ENCODE results near the gene PARVG. TPM values are rescaled to one million over a fixed set of nuclear protein-coding genes. Genes with fewer than 3 reads are reported as not detected.

PARVG gene
- total and polyA plus RNA-seq, 2 of the 13 experiments (the other 11 are each of a cell fraction or from before 2014, with no cell fraction given) = not detected

- Histone ChIP-seq H3K4me2 (ENCODE audit: low read depth, low read length) (no peak overlapping the region), H3K79me2 (ENCODE audit: insufficient read depth, low read length) (no peaks in the 10 kb centered on the region), H3K27ac (ENCODE audit: extremely low read length, insufficient read depth, low read length) (no peak overlapping the region), H3K27me3 (ENCODE audit: control insufficient read depth in 1 of 2, insufficient read depth in 2 of 2, low read length in 2 of 2) (peaks cover 0 to 6% of the 10 kb centered on the region in 2 experiments; a peak in 1 of 5 replicates), H4K20me1 (ENCODE audit: insufficient read depth, low read length) (no peaks in the 10 kb centered on the region), H3K4me3 (replicated peaks in 1 of 3; ENCODE audit: insufficient read depth in 1 of 3, low read depth in 2 of 3, low read length in 3 of 3) (no peak overlapping the region), H3K4me1 (ENCODE audit: insufficient read depth, low read length) (no peaks in the 10 kb centered on the region), H3K9me3 (ENCODE audit: low read length) (no peaks in the 10 kb centered on the region), H3K9ac (ENCODE audit: insufficient read depth, low read depth, low read length) (no peak overlapping the region), H2AFZ (ENCODE audit: low read length) (no peak overlapping the region), H3K36me3 (replicated peaks in 1 of 2; ENCODE audit: control insufficient read depth in 1 of 2, insufficient read depth in 2 of 2, low read length in 2 of 2) (no peaks in the 10 kb centered on the region)
- ChIA-PET POLR2A (no interaction called here), CTCF (ENCODE audit: low intra/inter-chr PET ratio, low total read pairs) (no interaction called here)
- FAIRE-seq = no peak
- in situ Hi-C loops (cut with HindIII; ENCODE audit: extremely low pct_ligation_motif_present, low pct_unique_long_range_greater_than_20kb) = no loop called here
- no peak for TF ChIP-seq SALL2 (CRISPR knock-in tag; IDR thresholded peaks at IDR 0.05)
- TF ChIP-seq ZNF768 (CRISPR knock-in tag; IDR thresholded peaks at IDR 0.05) = peak; percentile 68; the same call in 1 of the 2 replicates
- TF ChIP-seq SP4 (CRISPR knock-in tag; IDR thresholded peaks at IDR 0.05) = no peak
- 46% methylated on average over 11 of the region's 15 CpGs for WGBS (ENCODE audit: low lambda C conversion rate)
- DNase-seq (ENCODE audit: low spot score) = no peak
- no TSS peak for BruUV-seq (replicated peaks)
- ATAC-seq = no peak
- intact Hi-C loops (cut with micrococcal nuclease; ENCODE audit: unreplicated experiment) = no loop called here
Observed at GRCh38 chr22:44165286-44165874, 15.3 kb upstream of the PARVG start.

- FAIRE-seq (no peak), DNase-seq (ENCODE audit: low spot score) (no peak), ATAC-seq (no peak)
- Histone ChIP-seq H4K20me1 (ENCODE audit: insufficient read depth, low read length) (no peaks in the 10 kb centered on the region), H3K9me3 (ENCODE audit: low read length) (no peaks in the 10 kb centered on the region), H3K4me3 (replicated peaks in 1 of 3; ENCODE audit: insufficient read depth in 1 of 3, low read depth in 2 of 3, low read length in 3 of 3) (no peak overlapping the region), H3K27ac (ENCODE audit: extremely low read length, insufficient read depth, low read length) (no peak overlapping the region), H3K27me3 (ENCODE audit: control insufficient read depth in 1 of 2, insufficient read depth in 2 of 2, low read length in 2 of 2) (peaks cover 0 to 6% of the 10 kb centered on the region in 2 experiments; a peak in 1 of 5 replicates), H3K4me1 (ENCODE audit: insufficient read depth, low read length) (no peaks in the 10 kb centered on the region), H3K36me3 (replicated peaks in 1 of 2; ENCODE audit: control insufficient read depth in 1 of 2, insufficient read depth in 2 of 2, low read length in 2 of 2) (no peaks in the 10 kb centered on the region), H3K79me2 (ENCODE audit: insufficient read depth, low read length) (no peaks in the 10 kb centered on the region), H3K9ac (ENCODE audit: insufficient read depth, low read depth, low read length) (no peak overlapping the region), H3K4me2 (ENCODE audit: low read depth, low read length) (no peak overlapping the region), H2AFZ (ENCODE audit: low read length) (no peak overlapping the region)
- POLR2A ChIA-PET = no interaction called here
- 53% methylated on average over 6 of the region's 20 CpGs for WGBS (ENCODE audit: low lambda C conversion rate)
- in situ Hi-C loops (cut with HindIII; ENCODE audit: extremely low pct_ligation_motif_present, low pct_unique_long_range_greater_than_20kb) = no loop called here
- intact Hi-C loops (cut with micrococcal nuclease; ENCODE audit: unreplicated experiment) = no loop called here
- BruUV-seq (replicated peaks) = no TSS peak
- CTCF ChIA-PET (ENCODE audit: low intra/inter-chr PET ratio, low total read pairs) = no interaction called here
- TF ChIP-seq ZNF101 (CRISPR knock-in tag; IDR thresholded peaks at IDR 0.05; ENCODE audit: borderline replicate concordance, low read depth) (no peak), MAZ (IDR thresholded peaks at IDR 0.05; ENCODE audit: borderline replicate concordance, low read depth, low read length) (no peak), MAZ (CRISPR knock-in tag; IDR thresholded peaks at IDR 0.05; ENCODE audit: low read depth) (no peak), GATAD2A (CRISPR knock-in tag; IDR thresholded peaks at IDR 0.05) (no peak), AHR (CRISPR knock-in tag; IDR thresholded peaks at IDR 0.05) (no peak), CCAR2 (optimal IDR thresholded peaks at IDR 0.05; ENCODE audit: low read depth, low read length) (no peak), CHD2 (IDR thresholded peaks at IDR 0.05; ENCODE audit: low read depth, low read length) (no peak), KDM5B (CRISPR knock-in tag; IDR thresholded peaks at IDR 0.05; ENCODE audit: borderline replicate concordance) (no peak), PATZ1 (CRISPR knock-in tag; IDR thresholded peaks at IDR 0.05) (no peak), ZNF768 (CRISPR knock-in tag; IDR thresholded peaks at IDR 0.05) (no peak), ZBTB38 (CRISPR knock-in tag; IDR thresholded peaks at IDR 0.05) (no peak)
Observed at GRCh38 chr22:44166498-44167276, 14.0 kb upstream of the PARVG start.
